Measurements from ENCODE around the gene A2M. TPM values are rescaled to one million over a fixed set of nuclear protein-coding genes. Genes with fewer than 3 reads are reported as not detected.

A2M gene
- total and polyA plus RNA-seq, 4 donors, result 1,731 to 2,622 (median 2,052) TPM

DNA sequence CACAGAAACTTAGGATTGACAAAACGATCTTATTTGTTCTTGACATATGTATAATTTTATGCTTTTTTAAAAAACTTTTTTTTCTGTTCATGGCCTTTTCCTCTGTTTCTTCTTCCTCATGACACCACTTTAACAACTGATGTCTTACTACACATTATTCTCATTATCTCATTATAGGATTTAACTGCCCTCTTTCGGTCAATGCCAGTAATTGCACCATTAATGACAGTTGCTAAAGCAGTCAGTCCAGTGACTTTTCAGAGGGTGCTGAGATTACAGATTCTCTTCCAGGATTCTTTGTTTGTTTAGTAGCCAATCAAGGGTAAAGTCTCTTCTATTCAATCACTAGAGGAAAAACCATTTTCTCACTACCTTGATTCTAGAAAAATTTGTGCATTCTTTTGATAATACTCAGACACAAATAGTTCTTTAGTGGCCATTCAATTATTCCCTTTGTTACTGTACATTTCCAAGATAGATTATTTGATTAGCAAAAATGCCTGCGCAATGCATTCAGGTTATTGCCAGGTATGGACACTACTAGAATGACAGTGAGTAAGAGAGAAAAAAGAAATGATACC is 76.2 kb downstream of the A2M start:
- H3K9me3 ChIP-seq (ENCODE audit: control insufficient read depth in 4 of 4, low read length in 3 of 4), result no peaks in the 10 kb centered on the region
- no peak for TF ChIP-seq TAF1 (conservative IDR thresholded peaks at IDR 0.05)
- peak; percentile 5 for TF ChIP-seq SP1 (IDR thresholded peaks at IDR 0.05)
- TF ChIP-seq GABPA (IDR thresholded peaks at IDR 0.05 in 1 of 2, conservative IDR thresholded peaks at IDR 0.05 in 1 of 2), result no peak
- TF ChIP-seq, protein P1, sequence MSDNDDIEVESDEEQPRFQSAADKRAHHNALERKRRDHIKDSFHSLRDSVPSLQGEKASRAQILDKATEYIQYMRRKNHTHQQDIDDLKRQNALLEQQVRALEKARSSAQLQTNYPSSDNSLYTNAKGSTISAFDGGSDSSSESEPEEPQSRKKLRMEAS (IDR thresholded peaks at IDR 0.05), result no peak
- TF ChIP-seq, protein P2, sequence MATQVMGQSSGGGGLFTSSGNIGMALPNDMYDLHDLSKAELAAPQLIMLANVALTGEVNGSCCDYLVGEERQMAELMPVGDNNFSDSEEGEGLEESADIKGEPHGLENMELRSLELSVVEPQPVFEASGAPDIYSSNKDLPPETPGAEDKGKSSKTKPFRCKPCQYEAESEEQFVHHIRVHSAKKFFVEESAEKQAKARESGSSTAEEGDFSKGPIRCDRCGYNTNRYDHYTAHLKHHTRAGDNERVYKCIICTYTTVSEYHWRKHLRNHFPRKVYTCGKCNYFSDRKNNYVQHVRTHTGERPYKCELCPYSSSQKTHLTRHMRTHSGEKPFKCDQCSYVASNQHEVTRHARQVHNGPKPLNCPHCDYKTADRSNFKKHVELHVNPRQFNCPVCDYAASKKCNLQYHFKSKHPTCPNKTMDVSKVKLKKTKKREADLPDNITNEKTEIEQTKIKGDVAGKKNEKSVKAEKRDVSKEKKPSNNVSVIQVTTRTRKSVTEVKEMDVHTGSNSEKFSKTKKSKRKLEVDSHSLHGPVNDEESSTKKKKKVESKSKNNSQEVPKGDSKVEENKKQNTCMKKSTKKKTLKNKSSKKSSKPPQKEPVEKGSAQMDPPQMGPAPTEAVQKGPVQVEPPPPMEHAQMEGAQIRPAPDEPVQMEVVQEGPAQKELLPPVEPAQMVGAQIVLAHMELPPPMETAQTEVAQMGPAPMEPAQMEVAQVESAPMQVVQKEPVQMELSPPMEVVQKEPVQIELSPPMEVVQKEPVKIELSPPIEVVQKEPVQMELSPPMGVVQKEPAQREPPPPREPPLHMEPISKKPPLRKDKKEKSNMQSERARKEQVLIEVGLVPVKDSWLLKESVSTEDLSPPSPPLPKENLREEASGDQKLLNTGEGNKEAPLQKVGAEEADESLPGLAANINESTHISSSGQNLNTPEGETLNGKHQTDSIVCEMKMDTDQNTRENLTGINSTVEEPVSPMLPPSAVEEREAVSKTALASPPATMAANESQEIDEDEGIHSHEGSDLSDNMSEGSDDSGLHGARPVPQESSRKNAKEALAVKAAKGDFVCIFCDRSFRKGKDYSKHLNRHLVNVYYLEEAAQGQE (IDR thresholded peaks at IDR 0.05), result no peak
- TF ChIP-seq HNF4A (conservative IDR thresholded peaks at IDR 0.05), result peak in 1 of 2 donors; percentile 46
- TF ChIP-seq, protein P3, sequence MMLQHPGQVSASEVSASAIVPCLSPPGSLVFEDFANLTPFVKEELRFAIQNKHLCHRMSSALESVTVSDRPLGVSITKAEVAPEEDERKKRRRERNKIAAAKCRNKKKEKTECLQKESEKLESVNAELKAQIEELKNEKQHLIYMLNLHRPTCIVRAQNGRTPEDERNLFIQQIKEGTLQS (IDR thresholded peaks at IDR 0.05), result no peak
- TF ChIP-seq EGR1 (IDR thresholded peaks at IDR 0.05; ENCODE audit: low read depth in 2 of 2), result no peak
- no peak for TF ChIP-seq RXRA (IDR thresholded peaks at IDR 0.05)
- no peak for TF ChIP-seq NR2F2 (IDR thresholded peaks at IDR 0.05)
- no peak for TF ChIP-seq HNF4G (IDR thresholded peaks at IDR 0.05)
- no peak for TF ChIP-seq FOXA2 (IDR thresholded peaks at IDR 0.05)
- TF ChIP-seq CTCF (IDR thresholded peaks at IDR 0.05; ENCODE audit: low read depth, low read length, missing input control), result peak; percentile 77
- TF ChIP-seq JUND (IDR thresholded peaks at IDR 0.05), result no peak
- TF ChIP-seq YY1 (IDR thresholded peaks at IDR 0.05), result no peak
- TF ChIP-seq RAD21 (IDR thresholded peaks at IDR 0.05), result peak; percentile 89 to 92
- TF ChIP-seq, protein P4, sequence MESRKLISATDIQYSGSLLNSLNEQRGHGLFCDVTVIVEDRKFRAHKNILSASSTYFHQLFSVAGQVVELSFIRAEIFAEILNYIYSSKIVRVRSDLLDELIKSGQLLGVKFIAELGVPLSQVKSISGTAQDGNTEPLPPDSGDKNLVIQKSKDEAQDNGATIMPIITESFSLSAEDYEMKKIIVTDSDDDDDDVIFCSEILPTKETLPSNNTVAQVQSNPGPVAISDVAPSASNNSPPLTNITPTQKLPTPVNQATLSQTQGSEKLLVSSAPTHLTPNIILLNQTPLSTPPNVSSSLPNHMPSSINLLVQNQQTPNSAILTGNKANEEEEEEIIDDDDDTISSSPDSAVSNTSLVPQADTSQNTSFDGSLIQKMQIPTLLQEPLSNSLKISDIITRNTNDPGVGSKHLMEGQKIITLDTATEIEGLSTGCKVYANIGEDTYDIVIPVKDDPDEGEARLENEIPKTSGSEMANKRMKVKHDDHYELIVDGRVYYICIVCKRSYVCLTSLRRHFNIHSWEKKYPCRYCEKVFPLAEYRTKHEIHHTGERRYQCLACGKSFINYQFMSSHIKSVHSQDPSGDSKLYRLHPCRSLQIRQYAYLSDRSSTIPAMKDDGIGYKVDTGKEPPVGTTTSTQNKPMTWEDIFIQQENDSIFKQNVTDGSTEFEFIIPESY (IDR thresholded peaks at IDR 0.05), result no peak
- TF ChIP-seq FOXA1 (IDR thresholded peaks at IDR 0.05), result no peak
- no peak overlapping the region for H3K9ac ChIP-seq (ENCODE audit: low read depth in 1 of 2, low read length in 2 of 2)
- no peak for DNase-seq (ENCODE audit: low spot score)
- no peaks in the 10 kb centered on the region for H3K27me3 ChIP-seq (ENCODE audit: control insufficient read depth in 4 of 4, insufficient read depth in 4 of 4, low read length in 3 of 4)
- H3K4me3 ChIP-seq (ENCODE audit: low read depth in 1 of 3, low read length in 3 of 3), result no peak overlapping the region
- no peaks in the 10 kb centered on the region for H3K36me3 ChIP-seq (ENCODE audit: control insufficient read depth in 4 of 4, insufficient read depth in 3 of 4, low read depth in 1 of 4, low read length in 3 of 4)
- no peak overlapping the region for H3K27ac ChIP-seq (ENCODE audit: low read depth in 1 of 2, low read length in 2 of 2)
- H3K4me1 ChIP-seq (ENCODE audit: control insufficient read depth in 4 of 4, insufficient read depth in 4 of 4, low read length in 3 of 4), result no peaks in the 10 kb centered on the region
- 12% methylated on average over 3 of the region's 3 CpGs for WGBS

Measured in liver (tissue), 9 donors.